Epithelial cell of prostate (primary cell): ENCODE data around the gene RANBP3.
"Not testable (repeated sequence)": the region's sequence is repeated elsewhere in the genome, so short reads cannot be mapped to it uniquely, and the experiment has no call there.

Source experiments
- DNase-seq: peaks from one replicate; pipeline ENCODE4 v3.0.0-alpha.2; 2011; ENCODE audit warnings: low read depth, low spot score
- H3K27ac ChIP-seq: fragments of 450-650 bp; 2 replicates; pipeline ENCODE4 v1.5.1; 2017; ENCODE audit warnings: mild to moderate bottlenecking

RANBP3 gene

DNA sequence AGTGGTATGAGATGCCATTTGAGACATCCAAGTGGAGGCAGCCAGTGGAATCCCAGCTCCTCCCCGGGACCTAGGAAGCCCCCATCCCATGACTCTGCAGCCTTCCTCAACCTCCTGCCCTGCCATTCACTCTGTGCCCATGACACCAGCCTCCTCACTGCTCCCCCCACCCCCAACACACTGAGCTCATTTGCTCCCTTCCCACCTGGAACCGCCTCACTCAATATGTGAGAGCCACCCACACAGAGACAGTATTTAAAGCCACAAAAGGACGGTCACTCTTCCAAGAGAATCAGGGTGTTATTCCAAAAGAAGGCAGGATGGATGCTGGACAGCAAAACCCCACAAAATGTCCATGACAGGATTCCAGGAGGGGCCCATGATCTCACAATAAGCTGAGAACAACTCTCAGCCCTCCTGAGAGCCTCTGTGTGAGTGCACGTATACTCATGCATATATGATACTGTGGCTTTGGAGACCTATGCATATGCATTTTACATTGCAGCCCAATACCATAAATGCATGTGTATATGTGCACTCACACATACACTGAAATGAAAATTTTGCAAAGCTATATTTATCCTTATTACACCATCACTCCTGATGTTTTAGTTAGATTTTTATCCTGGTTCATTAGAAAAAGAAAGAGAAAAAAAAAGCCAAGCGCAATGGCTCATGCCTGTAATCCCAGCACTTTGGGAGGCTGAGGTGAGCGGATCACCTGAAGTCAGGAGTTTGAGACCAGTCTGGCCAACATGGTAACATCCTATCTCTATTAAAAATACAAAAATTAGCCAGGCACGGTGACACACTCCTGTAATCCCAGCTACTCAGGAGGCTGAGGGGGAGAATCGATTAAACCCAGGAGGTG lies 10.8 kb upstream of the RANBP3 start:
- DNase-seq: no peak

DNA sequence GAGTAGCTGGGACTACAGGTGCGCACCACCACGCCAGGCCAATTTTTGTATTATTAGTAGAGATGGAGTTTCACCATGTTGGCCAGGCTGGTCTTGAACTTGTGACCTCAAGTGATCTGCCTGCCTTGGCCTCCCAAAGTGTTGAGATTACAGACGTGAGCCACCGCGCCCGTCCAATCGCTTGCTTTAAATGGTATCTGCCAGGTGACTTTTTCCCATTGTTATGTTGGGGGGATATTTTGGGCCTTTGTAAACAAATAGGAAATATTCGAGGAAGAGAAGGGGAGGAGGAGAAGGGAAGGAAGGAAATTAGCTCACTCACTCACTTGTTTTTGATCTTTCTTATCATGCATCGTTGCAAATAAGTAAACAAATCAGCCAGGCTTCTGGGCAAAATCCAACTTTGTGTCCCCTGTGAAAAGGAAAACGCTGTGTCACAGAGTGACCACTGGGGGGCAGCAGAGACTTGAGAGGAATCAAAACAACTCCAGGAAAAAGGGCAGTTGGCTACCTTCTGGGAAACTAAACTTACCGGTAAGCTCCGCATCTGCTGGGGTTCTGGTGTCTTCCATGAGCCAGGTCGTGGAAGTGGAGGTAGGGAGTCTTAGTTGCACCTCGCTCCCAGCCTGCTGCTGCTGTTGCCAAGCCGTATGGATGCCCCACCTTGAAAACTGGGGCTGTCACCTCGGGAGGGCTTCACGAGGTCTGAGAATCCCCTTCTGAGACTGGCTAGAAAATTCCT lies 9.3 kb upstream of the RANBP3 start:
- no peak overlapping the region for H3K27ac ChIP-seq
- peak; percentile 26 for DNase-seq

More for the DNA sequence above, 10.8 kb upstream of the RANBP3 start:
- H3K27ac ChIP-seq: no peak overlapping the region

DNA sequence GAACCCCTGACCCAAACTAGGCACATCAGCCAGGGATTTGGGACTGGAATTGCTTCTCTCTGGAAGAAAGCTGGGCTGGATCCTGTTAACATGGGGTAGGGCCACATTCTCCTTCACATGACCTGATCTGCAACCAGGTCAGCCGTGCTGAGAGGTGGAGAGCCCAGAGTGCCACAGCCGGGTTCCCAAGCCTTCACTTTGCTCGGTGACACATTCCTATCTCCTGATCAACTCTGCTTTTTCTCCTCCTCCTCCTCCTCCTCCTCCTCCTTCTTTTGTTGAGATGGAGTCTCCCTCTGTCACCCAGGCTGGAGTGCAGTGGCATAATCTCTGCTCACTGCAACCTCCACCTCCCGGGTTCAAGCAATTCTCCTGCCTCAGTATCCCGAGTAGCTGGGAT lies 7.9 kb upstream of the RANBP3 start:
- H3K27ac ChIP-seq, DNase-seq: not testable (repeated sequence)

DNA sequence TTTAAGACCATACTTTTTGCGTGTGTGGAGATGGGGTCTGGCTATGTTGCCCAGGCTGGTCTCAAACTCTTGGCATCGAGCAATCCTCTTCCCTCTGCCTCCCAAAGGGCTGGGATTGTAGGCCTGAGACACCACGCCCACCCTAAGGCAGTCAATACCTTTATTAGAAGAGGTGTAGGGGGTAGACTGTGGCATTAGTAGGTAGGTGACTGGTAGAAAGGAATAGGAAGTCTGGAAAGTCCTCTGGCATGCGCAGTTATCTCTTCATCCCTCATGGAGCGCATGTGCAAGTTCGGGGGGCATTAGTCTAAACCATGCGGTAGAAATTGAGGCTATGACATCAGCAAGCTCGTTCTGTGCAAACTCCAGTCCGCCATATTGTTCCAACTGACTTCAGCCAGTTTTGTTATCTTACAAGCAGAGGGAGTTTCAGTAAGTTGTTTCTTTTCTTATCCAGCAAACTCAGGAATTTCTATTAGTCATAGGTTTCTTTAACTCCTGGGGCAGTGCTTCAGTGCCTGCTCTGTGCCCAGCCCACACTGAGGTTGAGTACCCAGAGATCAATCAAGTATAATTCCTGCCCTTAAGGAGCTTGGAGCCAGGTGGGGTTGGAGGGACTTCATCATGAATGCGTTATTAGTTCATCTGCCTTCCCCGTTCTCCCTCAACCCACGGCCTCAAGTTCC lies 7.3 kb upstream of the RANBP3 start:
- H3K27ac ChIP-seq: no peak overlapping the region
- no peak for DNase-seq

DNA sequence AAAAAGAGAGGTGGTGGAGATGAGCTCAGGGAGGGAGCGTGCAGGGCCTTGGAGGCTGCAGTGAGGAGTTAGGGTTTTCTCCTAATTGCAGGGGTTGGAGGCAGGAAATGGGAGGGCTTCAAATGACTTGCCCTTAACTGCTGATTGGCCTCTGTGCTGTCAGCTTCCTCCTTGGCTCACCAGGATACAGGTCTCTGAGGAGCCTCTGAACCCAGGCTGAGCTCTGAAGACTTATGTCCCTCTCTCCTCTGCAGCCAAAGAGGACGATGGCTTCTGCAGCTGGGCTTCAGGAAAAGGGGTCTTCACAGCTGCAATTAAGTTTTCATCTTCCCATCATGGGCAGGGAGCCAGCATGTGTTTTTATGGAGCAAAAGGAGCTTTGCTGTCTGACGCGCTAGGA lies 6.7 kb upstream of the RANBP3 start:
- no peak overlapping the region for H3K27ac ChIP-seq
- no peak for DNase-seq

DNA sequence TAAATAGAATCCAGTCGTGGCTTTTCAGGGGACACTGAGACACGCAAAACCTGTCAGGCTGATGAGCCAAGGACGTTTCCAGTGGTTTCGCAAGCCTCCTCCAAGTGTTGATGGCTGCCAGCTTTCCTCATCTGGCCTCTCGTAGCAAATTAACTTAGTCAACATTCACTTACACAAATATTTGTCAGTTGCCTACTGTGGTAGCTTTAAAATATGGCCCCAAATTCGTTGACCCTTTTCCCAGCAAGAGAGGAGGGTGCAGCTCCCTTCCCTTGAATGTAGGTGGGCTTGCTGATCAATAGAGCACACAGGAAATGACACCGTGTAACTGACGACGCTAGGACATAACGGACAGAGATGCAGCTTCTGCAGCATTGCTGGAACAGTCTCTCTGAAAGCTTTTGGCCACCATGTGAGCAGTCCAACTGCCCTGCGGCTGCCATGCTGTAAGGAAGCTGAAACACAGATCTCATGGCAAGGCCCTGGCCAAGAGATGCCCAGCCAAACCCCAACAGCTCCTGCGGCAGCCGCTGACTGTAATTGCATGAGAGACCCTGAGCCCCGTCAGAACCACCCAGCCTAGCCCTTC lies 5.5 kb upstream of the RANBP3 start:
- no peak overlapping the region for H3K27ac ChIP-seq
- no peak for DNase-seq

DNA sequence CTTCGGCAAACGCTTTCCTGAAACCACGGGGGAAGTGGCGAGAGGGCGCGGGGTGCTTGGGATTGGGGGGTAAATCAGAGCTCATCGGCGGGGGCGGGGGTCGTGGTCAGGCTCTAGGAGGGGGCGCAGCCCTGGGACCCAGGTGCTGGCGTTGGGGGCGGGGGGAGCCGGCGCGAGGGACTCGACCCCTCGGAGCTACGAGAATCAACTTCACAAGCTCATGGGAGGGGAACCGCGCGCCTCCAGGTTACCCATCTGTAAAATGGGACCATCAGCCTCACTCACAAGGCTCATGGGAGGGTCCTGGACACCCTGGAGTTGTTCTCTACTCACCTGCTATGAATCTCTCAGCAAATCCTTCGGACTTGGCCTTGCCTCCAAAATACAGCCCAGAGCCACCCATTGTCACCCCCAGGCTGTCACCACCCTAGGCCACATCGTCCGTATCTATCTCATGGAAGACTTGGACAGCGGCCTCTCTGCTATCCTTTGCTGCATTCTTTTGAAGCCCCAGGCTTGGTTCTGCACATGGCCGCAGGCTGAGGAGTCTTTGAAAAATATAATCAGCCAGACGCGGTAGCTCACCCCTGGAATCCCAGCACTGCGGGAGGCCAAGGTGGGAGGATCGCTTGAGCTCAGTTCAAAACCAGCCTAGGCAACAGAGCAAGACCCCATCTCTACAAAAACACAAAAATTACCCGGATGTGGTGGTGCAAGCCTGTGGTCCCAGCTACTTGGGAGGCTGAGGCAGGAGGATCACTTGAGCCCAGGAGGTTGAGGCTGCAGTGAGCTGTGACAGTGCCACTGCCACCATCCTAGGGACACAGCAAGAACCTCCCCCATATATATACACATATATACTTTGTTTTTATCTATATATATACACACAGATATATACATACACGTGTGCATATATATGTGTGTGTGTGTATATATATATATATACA lies 939 bp upstream of the RANBP3 start:
- peak overlapping the region; percentile 62 for H3K27ac ChIP-seq
- DNase-seq: no peak

DNA sequence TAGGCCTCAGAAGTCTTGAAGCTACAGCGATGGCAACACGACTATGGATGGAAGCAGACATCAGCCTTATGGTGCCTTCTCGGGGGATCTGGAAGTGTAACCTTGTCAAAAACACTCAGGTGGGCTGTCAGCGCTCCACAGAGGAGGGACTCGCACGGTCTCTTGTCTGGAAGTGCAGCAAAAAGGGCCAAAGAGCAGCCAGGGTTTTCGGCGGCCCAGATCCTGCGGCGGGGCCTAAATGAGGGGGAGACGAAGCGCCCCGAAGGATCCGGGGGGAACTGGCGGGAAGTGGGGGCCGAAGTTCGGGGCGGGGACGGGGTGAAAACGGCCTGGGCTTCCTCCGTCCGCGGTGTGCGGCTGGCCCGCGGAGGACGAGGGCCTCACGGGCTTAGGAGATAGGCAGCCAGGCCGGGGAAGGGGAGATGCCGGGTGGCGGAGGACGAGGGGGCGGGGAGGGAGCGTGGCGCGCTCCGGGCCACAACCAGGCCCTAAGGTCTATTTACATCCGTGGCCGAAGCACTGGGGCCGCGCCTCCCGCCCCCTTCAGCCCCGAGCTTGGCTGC lies 637 bp downstream of the RANBP3 start:
- H3K27ac ChIP-seq: peak overlapping the region; percentile 62
- DNase-seq: no peak

DNA sequence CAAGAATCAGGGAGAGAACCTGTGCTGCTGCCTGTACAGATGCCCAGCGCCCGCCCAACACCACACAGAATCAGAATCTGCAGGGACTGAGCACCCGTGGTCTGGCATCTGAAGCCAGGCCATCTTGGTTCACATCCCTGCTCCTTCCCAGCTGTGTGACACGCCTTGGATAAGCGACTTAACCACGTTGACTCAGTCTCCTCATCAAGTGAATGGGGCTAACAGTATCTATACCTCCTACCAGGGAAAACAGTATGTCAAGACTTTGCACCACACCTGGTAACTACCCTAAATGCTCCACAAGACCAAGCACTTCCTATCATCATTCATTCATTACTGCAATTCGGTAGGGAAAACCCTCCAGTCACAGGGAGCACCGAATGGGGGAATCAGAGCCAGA lies 1.2 kb downstream of the RANBP3 start:
- DNase-seq: no peak
- H3K27ac ChIP-seq: no peak overlapping the region

DNA sequence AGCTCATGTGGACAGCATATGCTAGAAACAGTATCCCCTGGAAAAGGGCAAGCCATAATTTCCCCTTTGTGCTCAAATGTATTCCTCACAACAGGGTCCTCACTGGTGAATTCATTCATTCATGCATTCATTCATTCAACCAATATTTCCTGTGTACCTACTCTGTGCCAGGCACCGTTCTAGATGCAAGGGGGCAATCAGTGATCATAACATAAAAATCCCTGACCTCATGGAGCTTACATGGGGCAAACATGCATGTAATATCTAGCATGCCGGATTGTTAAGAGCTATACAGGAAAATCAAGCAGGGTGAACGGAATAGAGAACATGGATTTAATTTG lies 2.6 kb downstream of the RANBP3 start:
- no peak overlapping the region for H3K27ac ChIP-seq
- DNase-seq: no peak

DNA sequence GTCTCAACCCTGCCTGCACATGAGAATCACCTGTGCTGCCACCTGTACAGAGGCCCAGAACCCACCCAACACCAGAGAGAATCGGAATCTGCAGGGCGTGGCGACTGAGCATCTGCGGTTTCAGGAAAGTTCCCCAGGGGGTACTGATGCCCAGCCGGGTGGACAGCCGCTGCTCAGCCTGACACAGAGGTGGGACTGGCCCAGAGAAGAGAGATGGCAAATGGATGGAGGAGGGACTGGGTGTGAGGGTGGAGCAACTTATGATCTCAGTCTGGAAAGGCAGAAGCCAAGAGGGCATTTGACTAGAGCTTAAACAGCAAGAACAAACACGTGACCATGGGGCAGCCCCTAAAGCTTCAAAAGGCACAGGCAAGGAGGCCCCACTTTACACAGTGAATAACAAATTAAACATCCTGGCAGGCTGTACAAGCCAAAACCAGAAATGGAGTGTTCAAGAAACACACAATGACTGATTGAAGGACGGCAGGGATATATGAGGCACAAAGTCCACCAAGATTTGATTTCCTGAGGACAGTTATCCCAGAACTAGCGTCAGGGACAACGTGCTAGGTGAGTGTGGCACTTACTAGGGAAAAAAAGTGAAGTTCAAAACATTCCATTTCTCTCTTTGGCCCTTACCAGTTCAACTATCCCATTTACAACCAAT lies 3.1 kb downstream of the RANBP3 start:
- H3K27ac ChIP-seq: no peak overlapping the region
- no peak for DNase-seq

DNA sequence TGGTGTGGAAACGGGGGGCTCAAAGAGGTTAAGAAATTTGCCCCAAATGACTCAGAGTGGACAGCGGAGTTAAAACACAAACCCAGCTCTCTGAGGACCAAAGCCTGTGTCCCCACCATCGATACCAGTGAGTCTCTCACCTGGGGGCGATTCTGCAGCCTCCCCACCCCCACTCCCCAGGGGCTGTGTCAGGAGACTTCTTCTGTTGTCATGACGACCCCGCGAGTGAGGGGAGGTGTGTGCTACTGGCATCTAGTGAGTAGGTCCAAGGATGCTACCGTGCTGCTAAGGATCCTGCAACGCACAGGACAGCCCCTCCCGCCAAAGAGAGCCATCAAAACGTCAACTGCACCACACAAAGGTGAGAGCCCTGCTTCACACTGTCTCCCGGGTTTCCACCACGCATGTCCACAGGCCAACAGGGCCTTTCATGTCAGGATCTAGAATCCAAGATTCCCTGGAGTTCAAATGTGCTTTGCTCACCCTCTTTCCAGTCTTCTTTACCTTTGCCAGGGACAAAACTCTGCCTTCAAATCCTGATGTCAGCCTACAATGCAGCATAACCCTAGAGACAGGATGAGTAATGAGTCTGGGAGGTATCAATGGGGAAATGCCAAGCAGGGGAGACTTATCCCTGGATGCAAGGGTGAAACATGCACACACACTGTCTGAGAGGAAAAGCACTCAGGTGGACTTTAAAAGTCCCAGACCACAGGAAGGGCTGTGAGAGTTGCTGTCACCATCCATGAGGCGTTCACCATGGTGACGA lies 3.9 kb downstream of the RANBP3 start:
- H3K27ac ChIP-seq: no peak overlapping the region
- no peak for DNase-seq

DNA sequence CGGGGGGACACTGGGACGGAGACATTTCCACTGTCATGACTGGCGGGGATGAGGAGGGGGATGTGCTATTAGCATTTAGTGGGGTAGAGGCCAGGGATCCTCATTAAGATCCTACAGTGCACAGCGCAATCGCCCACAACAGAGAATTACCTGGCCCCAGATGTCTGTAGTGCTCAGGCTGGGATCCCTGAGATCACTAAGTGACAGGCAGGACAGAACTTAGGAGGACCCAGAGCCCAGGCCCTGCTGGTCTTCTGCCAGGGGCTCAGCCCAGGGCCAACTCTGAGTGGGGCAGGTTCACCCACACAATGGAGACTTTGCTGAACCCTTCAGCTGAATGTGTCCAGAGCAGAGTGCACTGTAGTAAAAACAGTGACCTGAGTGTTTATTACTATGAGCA lies 4.6 kb downstream of the RANBP3 start:
- no peak overlapping the region for H3K27ac ChIP-seq
- DNase-seq: no peak

DNA sequence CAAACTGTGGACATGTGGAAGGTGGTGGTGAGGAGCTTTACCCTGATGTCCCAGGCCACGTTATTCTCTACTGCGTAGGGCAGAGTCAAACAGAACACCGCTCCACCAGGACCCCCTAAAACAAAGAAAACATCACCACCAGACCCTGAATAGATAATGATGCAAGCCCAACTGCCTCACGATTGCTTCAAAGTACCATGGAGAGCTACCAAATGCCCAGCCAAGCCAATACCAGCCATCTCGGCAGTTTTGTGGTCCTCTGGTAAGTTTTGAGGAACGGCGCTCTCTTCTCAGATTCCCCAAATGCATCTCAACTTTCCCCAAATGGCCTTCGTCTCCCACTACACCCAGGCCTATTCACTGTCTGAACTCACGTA lies 5.6 kb downstream of the RANBP3 start:
- H3K27ac ChIP-seq: no peak overlapping the region

DNA sequence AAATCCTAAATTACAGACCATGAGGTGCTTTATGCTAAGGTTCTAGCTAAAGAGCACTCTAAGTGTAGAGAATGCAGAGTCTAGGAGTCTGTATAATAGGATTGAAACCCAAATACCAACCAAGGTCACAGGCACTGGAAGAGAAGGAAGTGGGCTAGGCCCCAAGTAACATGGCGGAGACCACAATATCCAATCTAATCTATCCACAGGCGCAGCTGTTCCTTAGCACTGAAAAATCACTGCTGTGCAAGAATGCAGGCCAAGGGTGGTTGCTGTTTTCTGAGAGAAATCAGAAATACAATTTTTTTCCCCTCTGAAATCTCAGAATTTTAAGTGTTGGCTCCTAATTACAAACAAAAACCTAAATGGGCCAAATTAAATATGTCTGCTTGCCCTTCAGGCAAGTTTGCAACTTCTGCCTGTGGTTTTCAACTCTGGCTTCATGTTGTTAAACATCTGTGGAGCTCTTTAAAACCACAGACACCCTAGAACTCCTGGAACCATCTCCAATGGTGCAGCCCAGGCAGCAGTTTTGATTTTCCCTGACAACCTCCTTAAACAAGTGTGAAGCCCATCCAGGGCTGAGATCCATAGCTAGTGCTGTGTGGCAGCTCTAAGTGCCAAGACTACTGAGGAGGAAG lies 6.1 kb downstream of the RANBP3 start:
- no peak overlapping the region for H3K27ac ChIP-seq
- no peak for DNase-seq

More for the DNA sequence above, 5.6 kb downstream of the RANBP3 start:
- DNase-seq: no peak

DNA sequence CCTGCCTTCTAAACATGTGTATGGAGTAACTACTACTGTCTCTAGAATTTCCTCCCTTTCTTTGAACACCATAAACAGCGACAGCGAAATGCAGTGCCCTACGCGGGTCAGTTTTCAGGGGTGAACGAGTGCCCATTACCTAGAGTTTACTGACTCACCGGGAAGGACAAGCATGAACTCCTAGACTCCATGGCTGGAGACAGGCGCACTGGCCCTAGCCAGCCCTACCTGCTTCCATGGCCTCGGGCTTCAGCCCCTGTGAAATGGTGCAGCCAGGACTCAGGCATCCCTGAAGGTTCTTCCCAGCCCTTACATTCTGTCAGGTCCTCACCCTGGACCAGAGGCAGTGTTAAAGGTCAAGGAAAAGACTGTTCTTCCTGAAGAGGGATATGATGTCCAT lies 8.5 kb downstream of the RANBP3 start:
- peak overlapping the region; percentile 66 for H3K27ac ChIP-seq
- no peak for DNase-seq

DNA sequence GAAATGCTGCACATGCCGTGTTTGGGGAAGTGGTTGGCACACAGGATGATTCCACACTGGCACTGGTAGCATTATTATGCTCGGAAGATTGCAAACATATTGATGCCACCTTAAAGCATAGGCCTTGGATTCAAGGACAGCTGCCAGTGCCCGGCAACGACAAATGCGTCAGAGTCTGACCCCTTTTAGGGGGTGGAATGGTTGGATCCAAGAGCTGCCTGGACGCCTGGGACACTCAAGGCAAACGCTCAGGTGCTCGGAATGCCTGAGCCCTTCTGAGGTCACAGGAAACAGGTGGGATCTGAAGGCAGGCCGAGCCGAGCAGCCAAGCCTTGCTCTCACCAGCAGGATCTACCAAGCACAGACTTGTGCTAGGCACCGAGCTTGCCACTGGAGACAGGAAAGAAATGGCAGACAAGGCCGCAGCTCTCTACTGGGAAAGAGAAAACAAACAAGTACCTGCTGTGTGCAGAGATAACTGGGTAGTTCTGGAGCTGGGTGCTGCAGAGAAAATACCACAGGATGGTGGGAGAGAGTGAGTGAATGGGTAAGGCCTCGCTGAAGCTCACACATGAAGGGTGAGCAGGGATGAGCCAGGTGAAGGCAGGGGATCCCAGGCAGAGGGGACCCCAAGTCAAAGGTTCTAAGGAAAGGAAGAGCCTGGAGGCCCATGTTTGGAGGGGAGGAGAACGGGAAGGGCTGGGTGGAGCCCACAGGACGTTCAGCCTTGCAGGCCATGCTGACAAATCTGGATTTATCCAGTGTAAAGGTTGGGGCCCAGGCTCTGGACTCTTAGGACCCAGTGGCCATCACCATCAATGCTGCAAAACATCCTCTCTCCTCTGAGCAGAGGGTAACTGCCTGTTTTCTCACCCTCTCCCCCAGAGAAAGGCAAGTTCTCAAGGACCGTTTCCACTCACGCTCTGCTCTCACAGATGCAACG lies 9.2 kb downstream of the RANBP3 start:
- H3K27ac ChIP-seq: peak overlapping the region; percentile 66
- DNase-seq: peak; percentile 14
